ENCODE measurements around the gene CD36.
"Not testable (repeated sequence)": the region's sequence is repeated elsewhere in the genome, so short reads cannot be mapped to it uniquely, and the experiment has no call there.

Gene CD36

GRCh38 chr7:80659120-80660055, 20.9 kb downstream of the CD36 start:
- DNase-seq, result no peak

GRCh38 chr7:80660939-80661338, 22.5 kb downstream of the CD36 start:
- DNase-seq, result no peak

GRCh38 chr7:80661729-80662128, 23.3 kb downstream of the CD36 start:
- no peak for DNase-seq

DNA sequence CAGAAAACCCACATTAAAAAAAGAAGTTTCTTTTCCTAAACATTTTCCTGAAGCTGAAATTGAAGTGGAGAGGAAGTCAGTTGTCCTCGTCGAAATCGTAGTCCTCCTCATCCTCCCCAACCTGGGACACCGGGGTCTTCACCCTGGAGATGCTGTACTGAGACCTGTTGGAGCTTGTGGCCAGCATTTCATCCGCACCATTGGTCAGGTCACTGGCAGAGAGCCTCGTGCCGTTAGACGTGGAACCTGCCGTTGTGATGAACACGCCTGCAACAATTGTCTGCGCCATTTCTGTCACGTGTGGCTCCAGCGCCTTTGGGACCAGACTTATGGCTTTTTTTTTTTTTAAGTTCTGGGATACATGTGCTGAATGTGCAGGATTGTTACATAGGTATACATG, 23.8 kb downstream of the CD36 start:
- no peak for DNase-seq

GRCh38 chr7:80665526-80665925, 27.1 kb downstream of the CD36 start:
- DNase-seq, result no peak

- DNase-seq, result no peak
Measured at GRCh38 chr7:80666376-80666775, 27.9 kb downstream of the CD36 start.

DNA sequence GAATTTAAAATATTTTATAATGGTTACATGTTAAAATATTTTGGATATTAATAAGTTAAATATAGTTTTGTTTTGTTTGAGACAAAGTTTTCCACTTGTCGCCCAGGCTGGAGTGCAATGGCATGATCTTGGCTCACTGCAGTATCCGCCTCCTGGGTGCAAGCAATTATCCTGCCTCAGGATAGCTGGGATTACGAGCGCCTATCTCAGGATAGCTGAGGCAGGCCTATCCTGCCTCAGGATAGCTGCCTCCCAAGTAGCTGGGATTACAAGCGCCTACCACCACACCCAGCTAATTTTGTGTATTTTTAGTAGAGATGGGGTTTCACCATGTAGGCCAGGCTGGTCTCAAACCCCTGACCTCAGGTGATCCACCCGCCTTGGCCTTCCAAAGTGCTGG, 30.9 kb downstream of the CD36 start:
- not testable (repeated sequence) for DNase-seq

DNA sequence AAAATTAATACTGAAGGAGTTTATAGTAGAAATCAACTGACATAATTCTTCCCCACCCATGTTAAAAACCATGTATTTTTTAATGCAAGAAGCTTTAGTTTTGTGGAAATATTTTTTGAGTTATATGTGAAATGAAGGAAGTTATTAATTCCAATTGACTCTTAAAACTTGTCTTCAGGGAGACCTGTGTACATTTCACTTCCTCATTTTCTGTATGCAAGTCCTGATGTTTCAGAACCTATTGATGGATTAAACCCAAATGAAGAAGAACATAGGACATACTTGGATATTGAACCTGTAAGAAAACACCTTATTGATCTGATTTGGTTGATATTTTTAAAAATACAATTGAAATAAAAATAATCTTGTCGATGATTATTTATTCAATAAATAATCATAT, 33.3 kb downstream of the CD36 start:
- no peak for DNase-seq

DNA sequence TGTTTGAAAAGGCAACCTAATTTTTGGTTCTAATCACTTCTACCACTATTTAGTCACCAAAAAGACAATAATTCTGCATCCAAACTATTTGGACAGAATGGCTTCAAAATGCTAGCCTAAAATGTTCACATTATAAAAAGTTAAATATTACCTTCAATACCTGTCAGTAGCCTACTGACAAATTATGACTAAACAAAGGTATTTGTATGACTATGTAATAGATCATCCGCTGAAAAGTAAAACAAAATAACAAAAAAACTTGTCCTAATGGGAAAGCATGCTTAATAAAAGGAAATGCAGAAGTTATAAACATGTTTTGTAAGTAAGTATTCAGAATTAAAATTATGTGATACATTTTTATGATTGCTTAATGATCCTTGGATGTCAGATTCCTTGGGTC, 36.6 kb downstream of the CD36 start:
- DNase-seq, result no peak

DNA sequence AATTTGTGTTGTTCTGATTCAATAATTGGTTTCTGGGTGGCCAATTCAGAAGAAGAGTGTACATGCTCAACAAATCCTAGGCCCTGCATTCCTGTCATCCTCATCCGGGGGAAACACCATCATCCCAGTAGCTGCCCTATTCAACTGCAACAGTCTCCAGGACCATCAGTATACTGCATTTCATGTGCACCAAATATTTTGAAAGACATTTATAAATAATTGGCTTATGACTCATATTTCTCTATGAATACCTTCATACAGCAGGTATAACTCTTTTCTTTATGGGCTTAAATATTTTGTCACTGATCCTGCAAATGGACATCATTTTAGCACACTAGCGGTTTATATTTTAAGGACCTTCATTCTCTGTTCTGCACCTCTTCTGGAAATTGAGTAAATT, 38.0 kb downstream of the CD36 start:
- no peak for DNase-seq

DNA sequence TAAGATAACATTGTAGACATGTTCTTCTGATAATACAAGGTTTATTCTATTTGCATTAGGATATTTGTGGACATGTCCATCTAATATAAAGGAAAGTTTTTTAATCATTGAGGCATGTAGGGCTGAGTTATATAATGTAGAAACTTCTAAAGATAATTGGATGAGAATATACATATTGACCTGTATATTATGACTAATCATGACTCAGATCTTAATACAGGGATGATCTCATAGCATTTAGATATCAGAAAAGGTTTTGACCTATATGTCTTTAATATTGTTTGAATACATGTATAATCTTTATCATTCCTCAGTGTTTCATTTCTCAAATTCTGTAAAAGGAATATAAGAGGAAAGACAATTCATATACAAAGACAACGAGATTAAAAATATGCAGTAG, 39.2 kb downstream of the CD36 start:
- DNase-seq, result no peak

DNA sequence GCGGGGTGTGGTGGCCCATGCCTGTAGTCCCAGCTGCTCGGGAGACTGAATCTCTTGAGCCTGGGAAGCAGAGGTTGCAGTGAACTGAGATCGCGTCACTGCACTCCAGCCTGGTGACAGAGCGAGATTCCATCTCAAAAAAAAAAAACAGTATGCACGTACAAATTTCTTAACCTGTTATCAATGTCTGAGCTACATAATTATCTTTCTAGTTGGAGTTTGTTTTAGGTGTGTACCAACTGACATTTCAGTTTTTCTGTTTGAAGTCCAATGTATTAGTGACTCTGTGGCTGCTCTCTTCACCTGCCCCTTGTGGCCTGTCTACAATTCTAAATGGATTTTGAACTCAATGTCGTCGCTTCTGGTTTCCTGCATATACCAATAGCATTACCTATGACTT, 40.3 kb downstream of the CD36 start:
- no peak for DNase-seq

DNA sequence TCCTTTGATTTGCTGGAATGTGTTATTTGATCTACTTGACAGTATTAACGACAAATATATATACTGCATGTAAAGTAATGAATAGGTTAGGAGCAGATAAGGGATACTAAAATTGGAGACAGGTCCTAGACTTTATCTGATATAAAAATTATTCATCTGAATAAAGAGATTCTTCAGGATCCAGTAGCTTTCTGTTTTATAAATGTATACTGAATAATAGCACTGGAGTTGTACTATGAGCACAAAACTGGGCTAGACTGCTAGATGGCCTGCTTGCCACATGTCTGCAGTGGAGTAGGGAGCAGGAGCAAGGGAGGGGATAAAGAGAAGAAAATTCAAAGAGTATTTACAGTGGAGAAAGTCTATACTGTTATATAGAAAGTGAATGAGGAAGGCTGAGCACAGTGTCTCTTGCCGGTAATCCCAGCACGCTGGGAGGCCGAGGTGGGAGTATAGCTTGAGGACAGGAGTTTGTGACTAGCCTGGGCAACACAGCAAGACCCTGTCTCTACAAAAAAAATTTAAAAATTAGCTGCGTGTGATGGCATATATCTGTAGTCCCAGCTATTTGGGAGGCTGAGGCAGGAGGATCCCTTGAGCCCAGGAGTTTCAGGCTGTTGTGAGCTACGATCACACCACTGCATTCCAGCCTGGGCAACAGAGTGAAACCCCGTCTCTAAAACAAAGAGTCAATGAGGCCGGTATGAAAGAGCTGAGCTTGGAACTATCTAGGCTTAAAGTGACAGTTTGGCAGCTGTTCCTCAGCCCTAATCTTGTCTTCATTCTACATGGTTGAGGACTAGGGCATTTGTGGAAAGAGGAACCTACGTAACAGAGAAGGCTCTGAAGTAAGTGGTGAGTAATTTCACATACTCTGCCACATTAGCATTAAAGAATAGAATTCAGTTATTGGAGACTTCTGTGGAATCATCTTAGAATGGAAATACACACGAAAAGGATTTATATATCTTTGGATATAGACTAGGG, 41.8 kb downstream of the CD36 start:
- DNase-seq, result no peak

DNA sequence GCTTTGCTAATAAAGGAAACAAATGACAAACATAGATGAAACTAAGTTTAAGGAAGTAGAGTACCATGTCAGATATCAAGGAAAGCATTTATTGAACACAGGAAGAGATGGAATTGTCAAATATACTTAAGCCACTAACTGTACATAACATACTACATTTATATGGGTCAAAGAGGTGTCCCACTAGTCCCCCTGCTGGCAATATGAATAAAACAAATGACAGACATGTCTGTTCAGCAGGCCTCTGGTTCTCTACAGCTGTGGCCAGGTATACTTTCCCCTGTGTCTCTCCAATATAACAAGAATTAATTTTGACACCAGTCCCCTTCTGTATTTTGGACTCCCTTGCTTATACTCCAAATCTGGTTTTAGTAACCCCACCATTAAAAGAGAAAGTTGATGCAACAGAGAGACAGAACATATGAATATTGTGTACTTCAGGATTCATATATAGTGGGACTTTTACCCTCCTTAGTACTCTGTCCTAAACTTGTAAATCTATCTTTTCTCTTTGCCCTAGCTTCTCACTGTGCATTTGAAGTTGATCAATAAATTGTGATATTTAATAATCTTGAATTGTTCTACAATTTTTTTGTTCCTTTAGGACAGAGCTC, 42.9 kb downstream of the CD36 start:
- DNase-seq, result no peak

DNA sequence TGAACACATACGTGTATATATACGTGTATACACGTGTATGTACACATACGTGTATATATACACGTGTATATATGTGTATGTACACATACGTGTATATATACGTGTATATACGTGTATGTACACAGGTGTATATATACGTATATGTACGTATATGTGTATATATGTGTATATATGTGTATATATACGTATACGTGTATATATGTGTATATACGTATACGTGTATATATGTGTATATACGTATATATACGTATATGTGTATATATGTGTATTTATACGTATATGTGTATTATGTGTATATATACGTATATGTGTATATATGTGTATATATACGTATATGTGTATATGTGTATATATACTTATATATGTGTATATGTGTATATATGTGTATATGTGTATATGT, 44.3 kb downstream of the CD36 start:
- no peak for DNase-seq

DNA sequence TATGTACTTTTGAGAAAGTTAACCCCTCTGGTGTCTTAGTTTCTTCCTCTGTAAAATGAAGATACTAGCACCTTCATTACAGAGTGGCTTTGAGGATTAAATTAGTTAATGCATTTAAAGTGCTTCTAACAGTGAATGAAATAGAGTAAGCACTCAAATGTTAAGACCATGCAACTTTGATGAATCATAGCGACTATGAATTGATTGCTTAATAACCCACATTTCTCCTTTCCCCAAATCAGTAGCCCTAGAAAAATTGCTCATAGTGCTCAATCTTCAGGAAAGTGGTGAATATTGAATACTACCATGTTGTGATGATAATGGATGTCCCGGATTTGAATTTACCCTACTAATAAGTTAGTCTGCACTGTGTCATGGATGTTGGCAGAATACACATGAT, 48.1 kb downstream of the CD36 start:
- DNase-seq, result no peak

- DNase-seq, result no peak
Measured at GRCh38 chr7:80699045-80699638, 60.7 kb downstream of the CD36 start.

DNA sequence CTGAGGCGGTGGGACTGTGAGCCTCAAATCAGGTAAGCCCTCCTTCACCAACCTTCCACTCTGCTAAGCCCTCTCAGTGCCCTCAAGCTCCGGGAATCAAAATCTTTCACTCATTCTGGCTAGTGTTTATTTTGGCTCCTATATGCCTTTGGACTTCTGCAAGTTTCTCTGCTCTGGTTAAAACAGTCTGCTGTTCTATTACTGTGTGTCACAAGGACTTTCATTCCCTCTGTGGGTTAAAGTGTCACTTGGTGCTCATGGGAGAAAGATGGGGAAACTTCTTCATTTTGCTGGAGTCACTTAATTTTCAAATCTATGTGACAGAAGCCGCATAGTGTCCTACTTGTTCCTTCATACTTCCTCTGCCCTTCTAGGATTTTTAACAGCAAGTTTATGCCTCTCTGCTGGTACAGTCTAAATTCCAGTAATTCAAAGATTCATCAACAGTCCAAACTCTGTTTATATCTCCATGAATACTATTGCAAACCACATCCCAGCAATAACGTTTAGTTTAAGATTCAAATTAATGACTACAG, 61.3 kb downstream of the CD36 start:
- DNase-seq, result no peak

- DNase-seq, result no peak
Measured at GRCh38 chr7:80703272-80703671, 64.8 kb downstream of the CD36 start.

DNA sequence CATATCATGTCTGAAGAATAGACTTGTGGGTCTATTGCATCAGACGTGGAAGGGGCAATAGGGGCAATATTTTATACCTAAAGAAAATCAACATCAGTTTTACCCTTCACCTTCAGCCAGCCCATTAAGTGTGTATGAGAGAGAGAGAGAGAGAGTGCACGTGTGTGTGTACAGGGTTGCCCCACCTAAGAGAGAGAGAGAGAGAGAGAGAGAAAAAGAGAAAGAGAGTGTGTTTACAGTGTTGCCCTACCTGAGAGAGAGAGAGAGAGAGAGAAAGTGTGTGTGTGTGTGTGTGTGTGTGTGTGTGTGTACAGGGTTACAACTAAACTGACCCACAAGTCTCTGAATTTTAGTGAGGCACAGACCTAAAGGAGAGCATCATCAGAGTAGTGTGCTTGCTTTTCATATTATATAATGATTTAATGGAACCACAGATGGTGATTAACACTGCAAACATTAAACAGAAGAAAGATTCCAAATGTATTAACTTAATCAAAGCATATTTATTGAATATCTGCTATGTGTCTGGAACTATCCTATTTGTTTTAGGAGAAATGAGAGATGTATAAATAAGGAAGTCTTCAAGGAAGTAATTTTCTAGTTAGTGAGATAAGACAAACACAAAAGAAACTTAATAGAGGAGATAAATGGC, 66.8 kb downstream of the CD36 start:
- no peak for DNase-seq

- DNase-seq, result no peak
Measured at GRCh38 chr7:80707318-80707717, 68.9 kb downstream of the CD36 start.

DNA sequence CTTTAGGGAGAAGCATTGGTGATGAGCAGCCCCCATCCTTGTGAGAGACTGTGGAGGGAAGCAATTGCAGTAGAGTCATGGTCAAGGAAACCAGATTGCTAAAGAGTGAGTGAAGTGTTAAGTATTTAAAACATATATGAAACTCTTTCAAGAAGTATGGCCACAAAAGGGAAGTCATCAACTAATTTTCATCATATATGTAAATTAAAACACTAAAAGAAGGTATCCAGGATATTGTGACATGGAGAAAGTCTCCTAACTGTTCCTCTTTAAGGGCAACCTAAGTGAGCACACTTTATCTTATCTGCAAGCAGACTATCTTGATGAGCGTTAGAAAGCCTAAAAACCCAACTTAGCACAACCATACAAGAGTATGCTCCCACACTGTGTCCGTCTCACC, 69.7 kb downstream of the CD36 start:
- DNase-seq, result no peak
